H1 (cell line): ENCODE measurements around the gene SMIM5. TPM values are rescaled to one million over a fixed set of nuclear protein-coding genes. Genes with fewer than 3 reads are reported as not detected.

ENCODE experiments used
- CTCF ChIA-PET: fragments of 300-600 bp; sonication (Branson Sonifier 250); formaldehyde crosslinking; loops from one replicate; lab custom pipeline; 2021; ENCODE audit not compliant: partially characterized antibody; lab: Charles Lee
- POLR2A ChIA-PET: fragments of 300-600 bp; sonication (Branson Sonifier 250); formaldehyde crosslinking; loops from one replicate; lab custom pipeline; 2021; ENCODE audit warnings: inconsistent platforms; ENCODE audit not compliant: partially characterized antibody; lab: Charles Lee
- DNase-seq, 2 experiments: peaks; one replicate each; pipeline versions ENCODE4 v3.0.0 to v3.0.0-alpha.2; 2010 to 2022; ENCODE audit warnings: low spot score in 2 of 2, low read depth in 1 of 2, mixed read lengths in 1 of 2
- FAIRE-seq: peaks from 2 replicates; lab custom pipeline; 2011; peaks lifted over from hg19 to GRCh38; lab: Jason Lieb, UNC
- H2AFZ ChIP-seq: 2 replicates; pipeline ENCODE4 v1.8.1; 2012; ENCODE audit warnings: low read length, inconsistent platforms
- H2AK5ac ChIP-seq: 2 replicates; pipeline ENCODE4 v1.6.1; 2013; ENCODE audit warnings: low read depth, low read length
- H2BK120ac ChIP-seq: replicated peaks from 2 replicates; pipeline ENCODE3; 2013; ENCODE audit warnings: low read depth, low read length, inconsistent platforms
- H2BK12ac ChIP-seq: 2 replicates; pipeline ENCODE4 v1.6.1; 2013; ENCODE audit warnings: low read depth, low read length
- H2BK15ac ChIP-seq: 2 replicates; pipeline ENCODE4 v1.6.1; 2013; ENCODE audit warnings: low read length
- H2BK20ac ChIP-seq: 2 replicates; pipeline ENCODE4 v1.6.1; 2013; ENCODE audit warnings: low read length
- H2BK5ac ChIP-seq: 2 replicates; pipeline ENCODE4 v1.6.1; 2013; ENCODE audit warnings: low read depth, low read length
- H3K14ac ChIP-seq: 2 replicates; pipeline ENCODE4 v1.6.1; 2013; ENCODE audit warnings: inconsistent platforms; ENCODE audit not compliant: insufficient read length
- H3K18ac ChIP-seq: 2 replicates; pipeline ENCODE4 v1.6.1; 2013; ENCODE audit warnings: low read length; ENCODE audit errors: extremely low read depth
- H3K23ac ChIP-seq: 2 replicates; pipeline ENCODE4 v1.6.1; 2013; ENCODE audit warnings: inconsistent platforms; ENCODE audit not compliant: insufficient read length
- H3K23me2 ChIP-seq: 2 replicates; pipeline ENCODE4 v1.6.1; 2013; ENCODE audit warnings: low read depth, low read length
- H3K27ac ChIP-seq: 2 replicates; pipeline ENCODE4 v1.6.1; 2011; ENCODE audit warnings: low read depth, low read length, inconsistent platforms
- H3K27me3 ChIP-seq, 4 experiments: replicated peaks in 1 of 4; 1 replicate in 1 of 4; 2 replicates in 3 of 4; pipeline versions ENCODE4 v1.6.1 to v1.8.1; 2011 to 2013; ENCODE audit warnings: low read length in 3 of 4, mild to moderate bottlenecking in 3 of 4, inconsistent platforms in 2 of 4, mixed read lengths in 2 of 4, moderate library complexity in 1 of 4; ENCODE audit not compliant: control insufficient read depth in 3 of 4, insufficient read depth in 3 of 4; ENCODE audit errors: extremely low read depth in 1 of 4
- H3K36me3 ChIP-seq, 4 experiments: 2 replicates each; pipeline versions ENCODE4 v1.6.1 to v1.8.1; 2011 to 2013; ENCODE audit warnings: mild to moderate bottlenecking in 4 of 4, low read length in 3 of 4, moderate library complexity in 2 of 4, control low read depth in 1 of 4, inconsistent platforms in 1 of 4; ENCODE audit not compliant: insufficient read depth in 4 of 4, control insufficient read depth in 2 of 4
- H3K4ac ChIP-seq: replicated peaks from 2 replicates; pipeline ENCODE3; 2013; ENCODE audit warnings: low read length, low read depth, mixed read lengths, inconsistent platforms; ENCODE audit not compliant: insufficient read length
- H3K4me1 ChIP-seq, 4 experiments: replicated peaks in 1 of 4; 1 replicate in 1 of 4; 2 replicates in 3 of 4; pipeline versions ENCODE4 v1.6.1 to v1.8.1; 2011 to 2013; ENCODE audit warnings: low read length in 3 of 4, inconsistent platforms in 2 of 4, mixed read lengths in 1 of 4; ENCODE audit not compliant: insufficient read depth in 4 of 4, control insufficient read depth in 3 of 4
- H3K4me2 ChIP-seq, 2 experiments: 2 replicates each; pipeline versions ENCODE4 v1.6.1 to v1.8.1; 2011 to 2013; ENCODE audit warnings: low read depth in 2 of 2, low read length in 2 of 2, control low read depth in 1 of 2, inconsistent platforms in 1 of 2, mild to moderate bottlenecking in 1 of 2; ENCODE audit not compliant: insufficient read depth in 1 of 2
- H3K4me3 ChIP-seq, 4 experiments: fragments of 200-600, 300-600 bp in 1 of 4; sonication (generic), shearing (Covaris generic), sonication (Bioruptor Twin) in 1 of 4; 2 replicates each; pipeline versions ENCODE4 v1.5.1 to v1.8.1; 2011 to 2016; ENCODE audit warnings: low read length in 4 of 4, low read depth in 3 of 4, control low read depth in 2 of 4, inconsistent platforms in 2 of 4, mild to moderate bottlenecking in 2 of 4, mixed read lengths in 1 of 4, moderate library complexity in 1 of 4; ENCODE audit not compliant: insufficient read depth in 2 of 4; ENCODE audit errors: extremely low read depth in 1 of 4
- H3K56ac ChIP-seq: replicated peaks from 2 replicates; pipeline ENCODE3; 2013; ENCODE audit warnings: low read depth, mild to moderate bottlenecking, mixed read lengths, low read length, inconsistent platforms; ENCODE audit not compliant: insufficient read length
- H3K79me1 ChIP-seq: 2 replicates; pipeline ENCODE4 v1.6.1; 2013; ENCODE audit warnings: low read depth, low read length, control low read depth
- H3K79me2 ChIP-seq, 2 experiments: 2 replicates each; pipeline versions ENCODE4 v1.6.1 to v1.8.1; 2012 to 2013; ENCODE audit warnings: low read length in 2 of 2, mild to moderate bottlenecking in 2 of 2, inconsistent platforms in 1 of 2; ENCODE audit not compliant: insufficient read depth in 2 of 2, control insufficient read depth in 1 of 2
- H3K9ac ChIP-seq, 4 experiments: replicated peaks in 1 of 4; 1 replicate in 1 of 4; 2 replicates in 3 of 4; pipeline versions ENCODE4 v1.6.1 to v1.8.1; 2011 to 2013; ENCODE audit warnings: low read depth in 3 of 4, low read length in 3 of 4, control low read depth in 2 of 4, mild to moderate bottlenecking in 2 of 4, moderate library complexity in 2 of 4, inconsistent platforms in 1 of 4; ENCODE audit errors: extremely low read depth in 1 of 4
- H3K9me3 ChIP-seq, 2 experiments: 2 replicates each; pipeline versions ENCODE4 v1.6.1 to v1.8.1; 2012 to 2013; ENCODE audit warnings: mild to moderate bottlenecking in 2 of 2, moderate library complexity in 2 of 2, control low read depth in 1 of 2, inconsistent platforms in 1 of 2, low read depth in 1 of 2, low read length in 1 of 2, mixed read lengths in 1 of 2; ENCODE audit not compliant: insufficient read depth in 2 of 2
- H4K20me1 ChIP-seq, 2 experiments: replicated peaks in 1 of 2; 2 replicates each; pipeline versions ENCODE3 to v1.8.1; 2011 to 2013; ENCODE audit warnings: inconsistent platforms in 2 of 2, low read length in 2 of 2, mild to moderate bottlenecking in 1 of 2; ENCODE audit not compliant: insufficient read depth in 2 of 2, control insufficient read depth in 1 of 2
- H4K5ac ChIP-seq: 2 replicates; pipeline ENCODE4 v1.6.1; 2013; ENCODE audit warnings: low read length, low read depth, mixed read lengths, inconsistent platforms; ENCODE audit not compliant: insufficient read length
- H4K8ac ChIP-seq: 2 replicates; pipeline ENCODE4 v1.8.0; 2013; ENCODE audit warnings: mild to moderate bottlenecking, moderate library complexity, low read length, inconsistent platforms; ENCODE audit not compliant: insufficient read depth; ENCODE audit errors: extremely low read depth
- H4K91ac ChIP-seq: replicated peaks from 2 replicates; pipeline ENCODE3; 2013; ENCODE audit warnings: low read length, mixed read lengths, inconsistent platforms; ENCODE audit not compliant: insufficient read length
- BACH1 ChIP-seq: IDR thresholded peaks from 2 replicates; pipeline ENCODE4 v1.6.1; 2012; ENCODE audit warnings: low read length, improper control_type of control experiment
- EGR1 ChIP-seq: IDR thresholded peaks from 2 replicates; pipeline ENCODE4 v1.6.1; 2011; ENCODE audit warnings: low read depth, low read length, borderline replicate concordance
- JUN ChIP-seq: IDR thresholded peaks from 2 replicates; pipeline ENCODE4 v1.6.1; 2011; ENCODE audit warnings: low read depth, mild to moderate bottlenecking, improper control_type of control experiment, low read length
- JUND ChIP-seq: IDR thresholded peaks from 2 replicates; pipeline ENCODE4 v1.6.1; 2011; ENCODE audit warnings: mild to moderate bottlenecking, improper control_type of control experiment, low read length
- PHF8 ChIP-seq: fragments of 200-600 bp; sonication (generic); conservative IDR thresholded peaks from 2 replicates; pipeline ENCODE4 v1.7.1; 2012; ENCODE audit warnings: low read depth, mild to moderate bottlenecking, inconsistent platforms, low read length, moderate library complexity
- SAP30 ChIP-seq: fragments of 300-600 bp; sonication (generic); IDR thresholded peaks from 2 replicates; pipeline ENCODE4 v1.7.1; 2012; ENCODE audit warnings: low read length, moderate library complexity, mild to moderate bottlenecking, inconsistent platforms; ENCODE audit not compliant: insufficient read depth, insufficient replicate concordance
- SIN3A ChIP-seq, 2 experiments: IDR thresholded peaks in 1 of 2; conservative IDR thresholded peaks in 1 of 2; 2 replicates each; pipeline ENCODE4 v1.6.1; 2011 to 2012; ENCODE audit warnings: low read length in 2 of 2, improper control_type of control experiment in 1 of 2, low read depth in 1 of 2, mild to moderate bottlenecking in 1 of 2
- SIX5 ChIP-seq: IDR thresholded peaks from 2 replicates; pipeline ENCODE4 v1.6.1; 2011; ENCODE audit warnings: mild to moderate bottlenecking, low read depth, low read length
- SP2 ChIP-seq: IDR thresholded peaks from 2 replicates; pipeline ENCODE4 v1.6.1; 2012; ENCODE audit warnings: mild to moderate bottlenecking, low read length, inconsistent platforms
- WGBS, 2 experiments: shearing (Covaris generic) in 1 of 2; methylation state at CpG; one replicate each; pipeline versions ENCODE4 v1.1.6 to v1.1.7; 2013 to 2015; ENCODE audit warnings: low lambda C conversion rate in 2 of 2, mixed read lengths in 2 of 2, inconsistent platforms in 1 of 2, low coverage in 1 of 2, missing lambda C conversion rate in 1 of 2; ENCODE audit not compliant: insufficient replicate concordance in 2 of 2, insufficient coverage in 1 of 2, insufficient read length in 1 of 2; ENCODE audit errors: extremely low coverage in 1 of 2, missing lambda C conversion rate in 1 of 2; 5-methylcytosine and 5-hydroxymethylcytosine counted together
- polyA plus RNA-seq, 7 experiments: library from polyadenylated mRNA; depleted of rRNA in 3 of 7; stranded (reverse) in 5 of 7; unstranded in 2 of 7; fragments of >200 nt in 5 of 7; fragments of 200-250 nt in 2 of 7; gene quantifications; 1 replicate in 5 of 7; 2 replicates in 1 of 7; 4 replicates in 1 of 7; pipeline versions ENCODE4 v1.2.1 to v1.2.3, GENCODE V29; 2011 to 2013; ENCODE audit warnings: missing spikeins in 2 of 7, mixed read lengths in 2 of 7
- total RNA-seq: library from RNA; stranded (reverse); fragmentation: NEBNext Ultra II Directional; extraction: Animal tissue kit (Norgen Biotek cat#: 25700); gene quantifications from 2 replicates; pipeline ENCODE4 v1.2.1, GENCODE V29; 2021
- TF ChIP-seq, protein P1 (sequence below): IDR thresholded peaks from 2 replicates; pipeline ENCODE4 v1.6.1; 2011; ENCODE audit warnings: low read length, improper control_type of control experiment

SMIM5 gene
- total and polyA plus RNA-seq, 2 of the 8 experiments (the other 6 are each of a cell fraction or from before 2014, with no cell fraction given) = not detected

DNA sequence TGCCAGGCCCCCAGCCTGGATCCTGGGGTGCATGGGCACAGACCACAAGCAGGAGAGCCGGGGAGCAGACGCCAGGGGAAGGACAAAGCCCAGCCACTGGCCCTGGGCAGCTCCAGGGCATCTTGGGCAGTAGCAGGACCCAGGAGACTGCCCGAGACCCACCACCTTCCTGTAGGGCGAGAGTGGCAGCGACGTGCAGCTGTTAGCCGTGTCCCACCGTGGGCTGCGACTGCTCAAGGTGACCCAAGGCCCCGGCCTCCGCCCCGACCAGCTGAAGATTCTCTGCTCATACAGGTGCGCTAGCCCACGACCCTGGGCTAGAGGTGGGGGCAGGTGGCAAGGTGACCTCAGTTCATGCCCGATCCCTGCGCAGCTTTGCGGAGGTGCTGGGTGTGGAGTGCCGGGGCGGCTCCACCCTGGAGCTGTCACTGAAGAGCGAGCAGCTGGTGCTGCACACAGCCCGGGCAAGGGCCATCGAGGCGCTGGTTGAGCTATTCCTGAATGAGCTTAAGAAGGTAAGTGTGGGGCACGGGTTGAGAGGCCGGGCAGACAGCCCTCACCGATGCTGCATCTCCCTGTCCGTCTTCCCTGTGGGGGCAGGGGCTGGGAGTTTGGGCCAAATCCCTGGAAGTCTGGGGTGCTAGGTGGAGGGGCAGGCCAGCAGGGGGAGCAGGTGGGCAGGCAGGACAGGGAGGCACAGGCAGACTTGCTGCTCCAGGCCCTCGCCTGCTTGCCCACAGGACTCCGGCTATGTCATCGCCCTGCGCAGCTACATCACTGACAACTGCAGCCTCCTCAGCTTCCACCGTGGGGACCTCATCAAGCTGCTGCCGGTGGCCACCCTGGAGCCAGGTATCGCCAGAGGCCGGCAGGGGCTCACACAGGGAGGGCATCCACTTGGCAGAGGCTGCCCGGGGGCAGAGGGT, 13.5 kb upstream of the SMIM5 start:
- Histone ChIP-seq H4K20me1 (peaks cover 0 to 1% of the 10 kb centered on the region in 2 experiments), H3K14ac (no peak overlapping the region), H3K4me2 (no peak overlapping the region), H4K8ac (peak overlapping the region; percentile 62; the same call in 1 of the 2 replicates), H3K23me2 (no peaks in the 10 kb centered on the region), H4K5ac (no peak overlapping the region), H3K4me3 (no peak overlapping the region), H3K9ac (no peak overlapping the region), H2AFZ (no peak overlapping the region), H3K23ac (no peak overlapping the region), H2BK12ac (no peak overlapping the region), H3K79me1 (no peaks in the 10 kb centered on the region), H3K4me1 (peaks cover 0 to 4% (median 1%) of the 10 kb centered on the region in 4 experiments; a peak in 4 of 7 replicates), H2BK5ac (no peak overlapping the region), H3K27me3 (no peaks in the 10 kb centered on the region; a peak in 2 of 7 replicates), H3K18ac (no peak overlapping the region), H2BK120ac (no peak overlapping the region), H2BK15ac (no peak overlapping the region), H3K9me3 (no peaks in the 10 kb centered on the region), H2BK20ac (no peak overlapping the region), H3K56ac (no peak overlapping the region), H2AK5ac (no peak overlapping the region), H3K79me2 (no peaks in the 10 kb centered on the region), H4K91ac (peak overlapping the region; percentile 47), H3K4ac (no peak overlapping the region), H3K36me3 (no peaks in the 10 kb centered on the region), H3K27ac (no peak overlapping the region)
- 77% methylated on average over 34 of the region's 36 CpGs; no CpG with 5 or more reads in 1 of the 2 experiments for WGBS, 2 experiments
- DNase-seq = peak; percentile 70 to 96
- POLR2A ChIA-PET = interaction anchor here (0.6 to 2.8 kb wide), 10 partner anchors 9 to 165 kb away, joined by 3 to 8 read pairs (median 4); partner anchors contain the start of genes SMIM5 and UNK
- CTCF ChIA-PET = interaction anchor here (0.6 to 59.2 kb wide), 20 partner anchors 1 to 193 kb away, joined by 3 to 2200 read pairs (median 3); partner anchors contain the start of genes RECQL5, SAP30BP and SMIM5
- FAIRE-seq = peak; percentile 66
- no peak for TF ChIP-seq JUND
- TF ChIP-seq SIX5 = no peak
- no peak for TF ChIP-seq EGR1
- no peak for TF ChIP-seq BACH1
- no peak for TF ChIP-seq SAP30
- no peak for TF ChIP-seq PHF8
- TF ChIP-seq, protein P1, sequence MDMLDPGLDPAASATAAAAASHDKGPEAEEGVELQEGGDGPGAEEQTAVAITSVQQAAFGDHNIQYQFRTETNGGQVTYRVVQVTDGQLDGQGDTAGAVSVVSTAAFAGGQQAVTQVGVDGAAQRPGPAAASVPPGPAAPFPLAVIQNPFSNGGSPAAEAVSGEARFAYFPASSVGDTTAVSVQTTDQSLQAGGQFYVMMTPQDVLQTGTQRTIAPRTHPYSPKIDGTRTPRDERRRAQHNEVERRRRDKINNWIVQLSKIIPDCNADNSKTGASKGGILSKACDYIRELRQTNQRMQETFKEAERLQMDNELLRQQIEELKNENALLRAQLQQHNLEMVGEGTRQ = no peak
- TF ChIP-seq JUN = no peak
- TF ChIP-seq SP2 = no peak
- TF ChIP-seq SIN3A (conservative IDR thresholded peaks at IDR 0.05 in 1 of 2, IDR thresholded peaks at IDR 0.05 in 1 of 2; ENCODE audit: low read depth in 1 of 2, low read length in 2 of 2) = 0 out of 4 replicates have a peak, but pooled peaks of 1 of the 2 experiments have one; percentile 22
